Gastrocnemius medialis (tissue), 4 donors: Measurements from ENCODE around the gene GRM8. TPM values are rescaled to one million over a fixed set of nuclear protein-coding genes. Genes with fewer than 3 reads are reported as not detected.

ENCODE experiments used
- ATAC-seq, 2 donors: fragments of 150-250 bp; one replicate each; pipeline ENCODE4 v1.9.1; 2016
- DNase-seq, 2 donors: peaks; one replicate each; pipeline ENCODE4 v3.0.0-alpha.2; 2019
- H3K27ac ChIP-seq, 4 donors: fragments of 200-600 bp; sonication (generic); 1 replicate in 1 of 4; 2 replicates in 3 of 4; pipeline ENCODE4 v1.5.1; 2016 to 2018; ENCODE audit warnings: mild to moderate bottlenecking in 2 of 4, moderate library complexity in 1 of 4
- H3K27me3 ChIP-seq, 3 donors: fragments of 200-600 bp; sonication (generic) in 2 of 3; 1 replicate in 1 of 3; 2 replicates in 2 of 3; pipeline versions ENCODE4 v1.5.1 to v1.6.0; 2016 to 2019; ENCODE audit warnings: mild to moderate bottlenecking in 1 of 3, moderate library complexity in 1 of 3
- H3K36me3 ChIP-seq, 2 donors: fragments of 200-600 bp; sonication (generic) in 1 of 2; one replicate each; pipeline ENCODE4 v1.5.1; 2017 to 2018
- H3K4me1 ChIP-seq, 2 donors: fragments of 200-600 bp; sonication (generic) in 1 of 2; one replicate each; pipeline ENCODE4 v1.5.1; 2016 to 2017; ENCODE audit warnings: mild to moderate bottlenecking in 2 of 2
- H3K4me3 ChIP-seq, 4 donors: fragments of 200-600 bp; sonication (generic) in 3 of 4; 1 replicate in 1 of 4; 2 replicates in 3 of 4; pipeline ENCODE4 v1.5.1; 2016 to 2019; ENCODE audit warnings: mild to moderate bottlenecking in 2 of 4
- H3K9me3 ChIP-seq, 3 donors: fragments of 200-600 bp; sonication (generic) in 2 of 3; 1 replicate in 1 of 3; 2 replicates in 2 of 3; pipeline ENCODE4 v1.5.1; 2016 to 2019
- POLR2A ChIP-seq, 2 donors: fragments of 450-650 bp; IDR thresholded peaks; one replicate each; pipeline ENCODE4 v1.6.1; 2017; ENCODE audit warnings: antibody characterized with exemption in 2 of 2, mild to moderate bottlenecking in 2 of 2, moderate library complexity in 2 of 2
- in situ Hi-C, 4 donors: fragments of 200-750 bp; cut with MboI; loops; one replicate each; pipeline versions ENCODE4 v1.15.0 to v1.8.0; 2017; ENCODE audit warnings: low sequenced_read_pairs in 4 of 4
- intact Hi-C: fragments of 100-400 bp; cut with DNase I; formaldehyde crosslinking; loops from one replicate; pipeline ENCODE4 v1.15.1; 2023; ENCODE audit warnings: low total_unique reads
- total RNA-seq, 4 donors: library from RNA; depleted of rRNA; stranded (reverse); fragments of >200 nt; gene quantifications; one replicate each; pipeline versions ENCODE4 v1.1.0 to v1.2.3, GENCODE V29; 2016
- TF ChIP-seq, protein P1 (sequence below), 5 experiments: fragments of 450-650 bp in 3 of 5; fragments of 200-600 bp in 2 of 5; sonication (generic) in 2 of 5; IDR thresholded peaks in 4 of 5; conservative IDR thresholded peaks in 1 of 5; 1 replicate in 4 of 5; 2 replicates in 1 of 5; pipeline ENCODE4 v1.5.1; 2016 to 2019; ENCODE audit warnings: antibody characterized with exemption in 5 of 5, mild to moderate bottlenecking in 3 of 5, moderate library complexity in 3 of 5

GRM8 gene
- total RNA-seq, 4 donors from 2014 or later, result not detected

DNA sequence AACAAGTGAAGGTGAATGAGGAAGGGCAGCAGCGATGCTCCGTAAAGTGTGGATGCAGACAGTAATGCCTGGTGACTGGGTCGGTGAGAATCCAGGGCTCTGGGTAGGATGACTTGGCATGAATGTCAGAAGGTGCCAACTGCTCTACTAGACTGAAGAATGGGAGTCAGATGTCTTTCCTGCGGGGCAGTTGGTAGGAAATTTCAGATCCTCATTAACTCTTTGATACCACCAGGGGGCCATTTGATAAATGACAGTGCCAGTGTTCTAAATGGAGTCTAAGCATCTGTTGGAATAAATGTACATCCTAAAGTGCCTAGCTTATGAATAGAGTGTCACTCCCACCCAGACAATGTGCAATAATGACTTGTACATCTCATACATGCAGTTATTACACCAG is 462.0 kb downstream of the GRM8 start:
- H3K27me3 ChIP-seq, result no peaks in the 10 kb centered on the region
- TF ChIP-seq POLR2A (IDR thresholded peaks at IDR 0.05), result no peak
- TF ChIP-seq, protein P1, sequence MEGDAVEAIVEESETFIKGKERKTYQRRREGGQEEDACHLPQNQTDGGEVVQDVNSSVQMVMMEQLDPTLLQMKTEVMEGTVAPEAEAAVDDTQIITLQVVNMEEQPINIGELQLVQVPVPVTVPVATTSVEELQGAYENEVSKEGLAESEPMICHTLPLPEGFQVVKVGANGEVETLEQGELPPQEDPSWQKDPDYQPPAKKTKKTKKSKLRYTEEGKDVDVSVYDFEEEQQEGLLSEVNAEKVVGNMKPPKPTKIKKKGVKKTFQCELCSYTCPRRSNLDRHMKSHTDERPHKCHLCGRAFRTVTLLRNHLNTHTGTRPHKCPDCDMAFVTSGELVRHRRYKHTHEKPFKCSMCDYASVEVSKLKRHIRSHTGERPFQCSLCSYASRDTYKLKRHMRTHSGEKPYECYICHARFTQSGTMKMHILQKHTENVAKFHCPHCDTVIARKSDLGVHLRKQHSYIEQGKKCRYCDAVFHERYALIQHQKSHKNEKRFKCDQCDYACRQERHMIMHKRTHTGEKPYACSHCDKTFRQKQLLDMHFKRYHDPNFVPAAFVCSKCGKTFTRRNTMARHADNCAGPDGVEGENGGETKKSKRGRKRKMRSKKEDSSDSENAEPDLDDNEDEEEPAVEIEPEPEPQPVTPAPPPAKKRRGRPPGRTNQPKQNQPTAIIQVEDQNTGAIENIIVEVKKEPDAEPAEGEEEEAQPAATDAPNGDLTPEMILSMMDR (IDR thresholded peaks at IDR 0.05 in 4 of 5, conservative IDR thresholded peaks at IDR 0.05 in 1 of 5), result no peak
- H3K27ac ChIP-seq, result no peak overlapping the region
- H3K9me3 ChIP-seq, result no peaks in the 10 kb centered on the region
- DNase-seq (no peak), ATAC-seq (no peak)
- no peaks in the 10 kb centered on the region for H3K4me1 ChIP-seq
- H3K4me3 ChIP-seq, result no peak overlapping the region
- in situ Hi-C loops (no loop called here), intact Hi-C loops (no loop called here)
- H3K36me3 ChIP-seq, result no peaks in the 10 kb centered on the region

DNA sequence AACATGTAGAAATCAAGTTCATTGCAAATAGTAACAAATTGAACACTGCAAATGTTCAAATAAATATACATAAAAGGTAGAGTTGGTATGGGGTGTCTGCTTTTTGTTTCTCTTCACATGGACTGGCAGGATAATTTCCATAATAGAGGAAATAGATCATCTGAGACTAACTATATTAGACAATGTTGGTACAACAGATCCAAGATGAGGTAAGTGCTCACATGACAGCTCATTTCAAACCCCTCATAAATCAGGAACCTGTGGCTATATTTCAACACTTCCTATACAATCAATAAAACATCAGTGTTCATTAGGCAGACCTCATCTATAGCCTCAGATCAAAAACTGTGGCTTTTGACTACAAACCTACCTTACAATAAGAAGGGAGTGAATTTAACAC is 469.1 kb downstream of the GRM8 start:
- no peaks in the 10 kb centered on the region for H3K36me3 ChIP-seq
- no peak overlapping the region for H3K4me3 ChIP-seq
- no peak for TF ChIP-seq POLR2A (IDR thresholded peaks at IDR 0.05)
- TF ChIP-seq, protein P1 (IDR thresholded peaks at IDR 0.05 in 4 of 5, conservative IDR thresholded peaks at IDR 0.05 in 1 of 5), result no peak
- no peaks in the 10 kb centered on the region for H3K4me1 ChIP-seq
- no peaks in the 10 kb centered on the region for H3K9me3 ChIP-seq
- intact Hi-C loops (no loop called here), in situ Hi-C loops (no loop called here)
- H3K27me3 ChIP-seq, result no peaks in the 10 kb centered on the region
- DNase-seq, result no peak
- H3K27ac ChIP-seq, result no peak overlapping the region
- no peak for ATAC-seq

DNA sequence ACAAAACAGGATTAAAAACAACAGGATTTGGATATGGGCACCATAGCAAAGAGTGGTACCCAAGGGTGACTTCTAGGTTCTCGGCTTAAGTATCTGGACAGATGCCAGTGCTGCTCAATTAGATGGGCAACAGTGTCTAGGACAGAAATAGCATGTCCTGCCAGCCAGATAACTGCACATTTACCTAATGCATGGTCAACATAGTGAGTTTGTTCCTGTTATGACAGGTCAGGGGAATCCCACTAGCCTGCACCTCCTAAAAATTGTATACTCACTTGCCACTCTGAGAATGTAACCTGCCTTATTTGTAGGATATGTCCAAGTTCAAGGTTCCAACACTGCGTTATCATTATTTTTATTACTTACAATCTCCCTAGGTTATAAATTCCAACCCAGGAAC is 471.7 kb downstream of the GRM8 start:
- H3K4me1 ChIP-seq, result no peaks in the 10 kb centered on the region
- H3K27ac ChIP-seq, result no peak overlapping the region
- TF ChIP-seq POLR2A (IDR thresholded peaks at IDR 0.05), result no peak
- TF ChIP-seq, protein P1 (IDR thresholded peaks at IDR 0.05 in 4 of 5, conservative IDR thresholded peaks at IDR 0.05 in 1 of 5), result no peak
- H3K9me3 ChIP-seq, result no peaks in the 10 kb centered on the region
- no peak for DNase-seq
- intact Hi-C loops (no loop called here), in situ Hi-C loops (no loop called here)
- H3K36me3 ChIP-seq, result no peaks in the 10 kb centered on the region
- no peak for ATAC-seq
- H3K4me3 ChIP-seq, result no peak overlapping the region
- H3K27me3 ChIP-seq, result no peaks in the 10 kb centered on the region

DNA sequence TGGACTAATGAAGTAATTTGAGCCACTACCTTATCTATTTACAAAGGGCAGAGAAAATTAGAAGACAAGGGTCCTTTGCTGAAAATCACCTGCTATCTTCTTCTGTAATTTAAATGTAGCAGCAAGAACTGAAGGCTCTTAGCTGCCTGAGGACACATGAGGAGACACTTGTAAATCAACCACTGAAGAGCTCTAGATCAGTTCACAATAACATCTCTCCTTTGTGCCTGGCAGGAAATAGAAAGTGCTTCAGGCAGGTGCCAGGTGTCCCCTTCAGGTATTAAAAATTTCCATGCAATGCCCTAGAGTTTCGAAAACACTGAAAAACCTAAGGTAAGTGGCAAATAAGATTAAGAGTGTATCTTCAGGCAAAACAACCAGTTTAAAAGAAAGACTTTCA is 474.6 kb downstream of the GRM8 start:
- intact Hi-C loops (no loop called here), in situ Hi-C loops (no loop called here)
- no peak overlapping the region for H3K27ac ChIP-seq
- no peaks in the 10 kb centered on the region for H3K27me3 ChIP-seq
- H3K9me3 ChIP-seq, result no peaks in the 10 kb centered on the region
- H3K36me3 ChIP-seq, result no peaks in the 10 kb centered on the region
- TF ChIP-seq, protein P1 (IDR thresholded peaks at IDR 0.05 in 4 of 5, conservative IDR thresholded peaks at IDR 0.05 in 1 of 5), result no peak
- TF ChIP-seq POLR2A (IDR thresholded peaks at IDR 0.05), result no peak
- no peak for DNase-seq
- no peaks in the 10 kb centered on the region for H3K4me1 ChIP-seq
- no peak for ATAC-seq
- H3K4me3 ChIP-seq, result no peak overlapping the region

DNA sequence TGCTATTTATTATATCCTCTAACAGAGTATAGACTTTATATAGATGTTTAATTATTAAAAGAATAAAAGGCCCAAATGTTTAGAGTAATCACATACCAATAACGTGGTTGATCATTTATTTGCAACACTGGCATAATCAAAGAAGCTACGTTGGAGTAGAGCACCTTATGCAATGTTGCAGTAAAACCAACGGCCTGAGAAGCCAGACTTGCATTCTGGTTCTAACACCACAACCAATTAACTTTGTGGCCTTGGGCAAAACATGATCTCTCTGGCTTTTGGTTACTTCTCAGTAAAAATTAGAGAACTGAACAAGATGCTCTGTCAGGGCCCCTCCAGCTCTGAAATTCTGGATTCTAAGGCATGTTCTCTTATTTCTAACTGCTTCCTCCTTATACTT is 476.2 kb downstream of the GRM8 start:
- in situ Hi-C loops (no loop called here), intact Hi-C loops (no loop called here)
- no peak overlapping the region for H3K4me3 ChIP-seq
- ATAC-seq (no peak), DNase-seq (no peak)
- no peak for TF ChIP-seq POLR2A (IDR thresholded peaks at IDR 0.05)
- TF ChIP-seq, protein P1 (IDR thresholded peaks at IDR 0.05 in 4 of 5, conservative IDR thresholded peaks at IDR 0.05 in 1 of 5), result no peak
- no peak overlapping the region for H3K27ac ChIP-seq
- H3K9me3 ChIP-seq, result no peaks in the 10 kb centered on the region
- H3K36me3 ChIP-seq, result no peaks in the 10 kb centered on the region
- H3K4me1 ChIP-seq, result no peaks in the 10 kb centered on the region
- no peaks in the 10 kb centered on the region for H3K27me3 ChIP-seq
